HepG2 (cell line): ENCODE data around the gene SIDT1. TPM values are rescaled to one million over a fixed set of nuclear protein-coding genes. Genes with fewer than 3 reads are reported as not detected.

Source experiments
- ATAC-seq: fragments of 200-7000 bp; cut with Tn5 transposase; 3 replicates; pipeline ENCODE4 v1.9.1; 2020; ENCODE audit warnings: mild to moderate bottlenecking, moderate library complexity
- BruUV-seq: library from RNA; stranded (reverse); fragments of 400-500 nt; replicated peaks from 2 replicates; lab custom pipeline; 2021; lab: Mats Ljungman, UMichigan
- CTCF ChIA-PET: fragments of 300-600 bp; formaldehyde crosslinking; extraction: SDS; loops from one replicate; lab custom pipeline; 2021; ENCODE audit warnings: low total read pairs, inconsistent platforms, low intra/inter-chr PET ratio; lab: Yijun Ruan, JAX
- POLR2A ChIA-PET: fragments of 350-600 bp; sonication (Branson Sonifier 250); formaldehyde crosslinking; loops from one replicate; lab custom pipeline; 2020; ENCODE audit warnings: antibody characterized with exemption, inconsistent platforms; lab: Yijun Ruan, JAX
- DNase-seq: peaks from one replicate; pipeline ENCODE4 v3.0.0-alpha.2; 2015; ENCODE audit warnings: low spot score
- FAIRE-seq: peaks from 3 replicates; lab custom pipeline; 2011; peaks lifted over from hg19 to GRCh38; lab: Jason Lieb, UNC
- H2AFZ ChIP-seq: one replicate; pipeline ENCODE4 v1.6.1; 2011; ENCODE audit warnings: low read length, inconsistent platforms
- H3K27ac ChIP-seq: fragments of 300-600 bp; 3 replicates; pipeline ENCODE4 v1.8.0; 2011; ENCODE audit warnings: mixed run types, mild to moderate bottlenecking, mixed read lengths, low read length, inconsistent platforms; ENCODE audit not compliant: insufficient read depth; ENCODE audit errors: extremely low read length
- H3K27me3 ChIP-seq, 2 experiments: fragments of 200-600 bp in 1 of 2; 2 replicates in 1 of 2; 3 replicates in 1 of 2; pipeline versions ENCODE4 v1.6.0 to v1.8.0; 2011; ENCODE audit warnings: low read length in 2 of 2, mild to moderate bottlenecking in 2 of 2, moderate library complexity in 2 of 2, inconsistent platforms in 1 of 2; ENCODE audit not compliant: insufficient read depth in 2 of 2, control insufficient read depth in 1 of 2
- H3K36me3 ChIP-seq, 2 experiments: fragments of 200-600 bp in 1 of 2; replicated peaks in 1 of 2; 2 replicates in 1 of 2; 3 replicates in 1 of 2; pipeline versions ENCODE4 v1.5.1 to v1.8.0; 2011; ENCODE audit warnings: low read length in 2 of 2, inconsistent platforms in 1 of 2; ENCODE audit not compliant: insufficient read depth in 2 of 2, control insufficient read depth in 1 of 2
- H3K4me1 ChIP-seq: 2 replicates; pipeline ENCODE4 v1.5.1; 2012; ENCODE audit warnings: low read length, inconsistent platforms; ENCODE audit not compliant: insufficient read depth
- H3K4me2 ChIP-seq: 2 replicates; pipeline ENCODE4 v1.6.0; 2011; ENCODE audit warnings: low read depth, low read length, inconsistent platforms
- H3K4me3 ChIP-seq, 3 experiments: fragments of 200-600 bp in 1 of 3; sonication (generic), shearing (Covaris generic) in 1 of 3; replicated peaks in 1 of 3; 2 replicates each; pipeline ENCODE4 v1.5.1; 2011 to 2016; ENCODE audit warnings: low read length in 3 of 3, inconsistent platforms in 2 of 3, low read depth in 2 of 3, mild to moderate bottlenecking in 2 of 3, control low read depth in 1 of 3, mixed read lengths in 1 of 3; ENCODE audit not compliant: insufficient read depth in 1 of 3
- H3K79me2 ChIP-seq: one replicate; pipeline ENCODE4 v1.6.1; 2011; ENCODE audit warnings: low read length, inconsistent platforms; ENCODE audit not compliant: insufficient read depth
- H3K9ac ChIP-seq: 2 replicates; pipeline ENCODE4 v1.6.0; 2011; ENCODE audit warnings: mild to moderate bottlenecking, low read depth, low read length, inconsistent platforms; ENCODE audit not compliant: insufficient read depth
- H3K9me3 ChIP-seq: 2 replicates; pipeline ENCODE4 v1.5.1; 2012; ENCODE audit warnings: mild to moderate bottlenecking, low read length
- H4K20me1 ChIP-seq: 2 replicates; pipeline ENCODE4 v1.6.0; 2011; ENCODE audit warnings: inconsistent platforms, mild to moderate bottlenecking, low read length, moderate library complexity; ENCODE audit not compliant: insufficient read depth
- AGO2 ChIP-seq: fragments of 200-400 bp; formaldehyde crosslinking; optimal IDR thresholded peaks from 2 replicates; pipeline ENCODE3; 2017; ENCODE audit warnings: mild to moderate bottlenecking, low read depth, low read length, moderate library complexity
- NR2F2 ChIP-seq: IDR thresholded peaks from 2 replicates; pipeline ENCODE4 v1.6.1; 2012; ENCODE audit warnings: low read depth, inconsistent platforms, borderline replicate concordance
- POLR2G ChIP-seq: fragments of 200-400 bp; formaldehyde crosslinking; IDR thresholded peaks from 2 replicates; pipeline ENCODE4 v1.6.1; 2018; ENCODE audit warnings: mild to moderate bottlenecking, low read depth, low read length, moderate library complexity
- SALL2 ChIP-seq: sonication (generic); formaldehyde crosslinking; IDR thresholded peaks from 2 replicates; pipeline ENCODE4 v1.8.1; 2023; ENCODE audit warnings: mild to moderate bottlenecking, missing genetic modification reagents, inconsistent platforms
- ZMYM4 ChIP-seq: sonication (generic); formaldehyde crosslinking; IDR thresholded peaks from 2 replicates; pipeline ENCODE4 v1.8.1; 2023; ENCODE audit warnings: mild to moderate bottlenecking, missing genetic modification reagents
- WGBS: methylation state at CpG from one replicate; pipeline ENCODE4 v1.1.6; 2017; ENCODE audit warnings: low lambda C conversion rate; 5-methylcytosine and 5-hydroxymethylcytosine counted together
- in situ Hi-C: cut with HindIII; loops from 2 replicates; pipeline ENCODE4 v1.10.0; 2017; ENCODE audit warnings: low pct_unique_long_range_greater_than_20kb; ENCODE audit not compliant: extremely low pct_ligation_motif_present
- intact Hi-C: fragments of 100-400 bp; cut with micrococcal nuclease; formaldehyde crosslinking; loops from one replicate; pipeline ENCODE4 v1.10.0; 2022; ENCODE audit not compliant: unreplicated experiment
- polyA plus RNA-seq, 8 experiments: library from polyadenylated mRNA; depleted of rRNA in 3 of 8; stranded (reverse) in 7 of 8; unstranded in 1 of 8; fragments of >200 nt; fragmentation: Illumina TruSeq in 4 of 8; extraction: Trizol in 4 of 8; gene quantifications; 2 replicates each; pipeline versions ENCODE4 v1.2.1 to v1.2.3, GENCODE V29; 2011 to 2016; ENCODE audit warnings: low read depth in 4 of 8, missing spikeins in 1 of 8, mixed read lengths in 1 of 8; ENCODE audit not compliant: insufficient read depth in 1 of 8
- total RNA-seq, 5 experiments: library from RNA; depleted of rRNA; stranded (reverse); fragments of >200 nt; fragmentation: Illumina TruSeq; extraction: Trizol; gene quantifications; 2 replicates each; pipeline ENCODE4 v1.2.3, GENCODE V29; 2016; ENCODE audit warnings: low read depth in 1 of 5
- TF ChIP-seq, protein P1 (sequence below): sonication (generic); formaldehyde crosslinking; IDR thresholded peaks from 2 replicates; pipeline ENCODE4 v1.5.0; 2020; ENCODE audit warnings: missing genetic modification reagents
- TF ChIP-seq, protein P2 (sequence below): sonication (generic); formaldehyde crosslinking; IDR thresholded peaks from 2 replicates; pipeline ENCODE4 v1.4.0; 2020; ENCODE audit warnings: missing genetic modification reagents
- TF ChIP-seq, protein P3 (sequence below): sonication (generic); formaldehyde crosslinking; IDR thresholded peaks from 2 replicates; pipeline ENCODE4 v1.8.1; 2022; ENCODE audit warnings: mild to moderate bottlenecking, missing genetic modification reagents
- TF ChIP-seq, protein P4 (sequence below): sonication (generic); formaldehyde crosslinking; IDR thresholded peaks from 2 replicates; pipeline ENCODE4 v1.9.0; 2021; ENCODE audit warnings: missing genetic modification reagents, mild to moderate bottlenecking, borderline replicate concordance
- TF ChIP-seq, protein P5 (sequence below): sonication (generic); formaldehyde crosslinking; IDR thresholded peaks from 2 replicates; pipeline ENCODE4 v1.8.0; 2022; ENCODE audit warnings: mild to moderate bottlenecking, missing genetic modification reagents, borderline replicate concordance
- TF ChIP-seq, protein P6 (sequence below): IDR thresholded peaks from 2 replicates; pipeline ENCODE4 v1.6.1; 2016; ENCODE audit warnings: low read depth
- TF ChIP-seq, protein P7 (sequence below): sonication (generic); formaldehyde crosslinking; IDR thresholded peaks from 2 replicates; pipeline ENCODE4 v1.9.0; 2021; ENCODE audit warnings: missing genetic modification reagents, borderline replicate concordance

SIDT1 gene
- total and polyA plus RNA-seq, 2 of the 13 experiments (the other 11 are each of a cell fraction or from before 2014, with no cell fraction given), result 0.07 TPM

DNA sequence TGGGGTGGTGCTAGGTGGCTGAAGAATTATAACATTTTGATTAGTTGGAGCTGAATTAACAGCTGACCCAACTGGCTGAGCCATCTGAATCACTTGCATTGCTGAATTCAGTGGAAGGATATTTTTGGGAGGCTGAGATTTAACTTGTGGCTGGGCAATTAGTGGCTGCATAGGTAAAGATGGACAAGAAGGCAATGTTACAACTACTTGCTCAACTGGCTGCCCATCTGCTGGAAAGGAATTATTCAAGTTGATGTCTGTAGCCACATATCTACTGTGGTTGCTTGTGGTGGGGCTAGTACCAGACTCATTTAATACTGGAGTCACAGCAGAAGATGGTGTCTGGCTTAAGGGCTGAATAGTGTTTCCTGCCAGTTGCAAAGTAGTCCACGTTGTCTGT is 127.6 kb downstream of the SIDT1 start:
- WGBS, result 85% methylated on average over 1 of the region's 1 CpG
- Histone ChIP-seq H3K9me3 (no peaks in the 10 kb centered on the region), H3K4me3 (no peak overlapping the region), H3K27me3 (no peaks in the 10 kb centered on the region), H3K27ac (no peak overlapping the region), H3K4me2 (no peak overlapping the region), H2AFZ (no peak overlapping the region), H3K79me2 (peaks cover 4% of the 10 kb centered on the region), H3K4me1 (peaks cover 35% of the 10 kb centered on the region), H4K20me1 (no peaks in the 10 kb centered on the region), H3K36me3 (peaks cover 17 to 22% of the 10 kb centered on the region in 2 experiments), H3K9ac (no peak overlapping the region)
- BruUV-seq, result no TSS peak
- in situ Hi-C loops (no loop called here), intact Hi-C loops (no loop called here)
- ChIA-PET CTCF (no interaction called here), POLR2A (interaction anchor here (1.1 kb wide), 1 partner anchor 36 kb away, joined by 4 read pairs; the partner anchor contains the start of gene USF3)
- no peak for DNase-seq
- no peak for ATAC-seq
- no peak for FAIRE-seq
- TF ChIP-seq, protein P1, sequence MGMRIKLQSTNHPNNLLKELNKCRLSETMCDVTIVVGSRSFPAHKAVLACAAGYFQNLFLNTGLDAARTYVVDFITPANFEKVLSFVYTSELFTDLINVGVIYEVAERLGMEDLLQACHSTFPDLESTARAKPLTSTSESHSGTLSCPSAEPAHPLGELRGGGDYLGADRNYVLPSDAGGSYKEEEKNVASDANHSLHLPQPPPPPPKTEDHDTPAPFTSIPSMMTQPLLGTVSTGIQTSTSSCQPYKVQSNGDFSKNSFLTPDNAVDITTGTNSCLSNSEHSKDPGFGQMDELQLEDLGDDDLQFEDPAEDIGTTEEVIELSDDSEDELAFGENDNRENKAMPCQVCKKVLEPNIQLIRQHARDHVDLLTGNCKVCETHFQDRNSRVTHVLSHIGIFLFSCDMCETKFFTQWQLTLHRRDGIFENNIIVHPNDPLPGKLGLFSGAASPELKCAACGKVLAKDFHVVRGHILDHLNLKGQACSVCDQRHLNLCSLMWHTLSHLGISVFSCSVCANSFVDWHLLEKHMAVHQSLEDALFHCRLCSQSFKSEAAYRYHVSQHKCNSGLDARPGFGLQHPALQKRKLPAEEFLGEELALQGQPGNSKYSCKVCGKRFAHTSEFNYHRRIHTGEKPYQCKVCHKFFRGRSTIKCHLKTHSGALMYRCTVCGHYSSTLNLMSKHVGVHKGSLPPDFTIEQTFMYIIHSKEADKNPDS (CRISPR knock-in tag), result no peak
- TF ChIP-seq, protein P2, sequence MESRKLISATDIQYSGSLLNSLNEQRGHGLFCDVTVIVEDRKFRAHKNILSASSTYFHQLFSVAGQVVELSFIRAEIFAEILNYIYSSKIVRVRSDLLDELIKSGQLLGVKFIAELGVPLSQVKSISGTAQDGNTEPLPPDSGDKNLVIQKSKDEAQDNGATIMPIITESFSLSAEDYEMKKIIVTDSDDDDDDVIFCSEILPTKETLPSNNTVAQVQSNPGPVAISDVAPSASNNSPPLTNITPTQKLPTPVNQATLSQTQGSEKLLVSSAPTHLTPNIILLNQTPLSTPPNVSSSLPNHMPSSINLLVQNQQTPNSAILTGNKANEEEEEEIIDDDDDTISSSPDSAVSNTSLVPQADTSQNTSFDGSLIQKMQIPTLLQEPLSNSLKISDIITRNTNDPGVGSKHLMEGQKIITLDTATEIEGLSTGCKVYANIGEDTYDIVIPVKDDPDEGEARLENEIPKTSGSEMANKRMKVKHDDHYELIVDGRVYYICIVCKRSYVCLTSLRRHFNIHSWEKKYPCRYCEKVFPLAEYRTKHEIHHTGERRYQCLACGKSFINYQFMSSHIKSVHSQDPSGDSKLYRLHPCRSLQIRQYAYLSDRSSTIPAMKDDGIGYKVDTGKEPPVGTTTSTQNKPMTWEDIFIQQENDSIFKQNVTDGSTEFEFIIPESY (CRISPR knock-in tag), result no peak
- TF ChIP-seq, protein P3, sequence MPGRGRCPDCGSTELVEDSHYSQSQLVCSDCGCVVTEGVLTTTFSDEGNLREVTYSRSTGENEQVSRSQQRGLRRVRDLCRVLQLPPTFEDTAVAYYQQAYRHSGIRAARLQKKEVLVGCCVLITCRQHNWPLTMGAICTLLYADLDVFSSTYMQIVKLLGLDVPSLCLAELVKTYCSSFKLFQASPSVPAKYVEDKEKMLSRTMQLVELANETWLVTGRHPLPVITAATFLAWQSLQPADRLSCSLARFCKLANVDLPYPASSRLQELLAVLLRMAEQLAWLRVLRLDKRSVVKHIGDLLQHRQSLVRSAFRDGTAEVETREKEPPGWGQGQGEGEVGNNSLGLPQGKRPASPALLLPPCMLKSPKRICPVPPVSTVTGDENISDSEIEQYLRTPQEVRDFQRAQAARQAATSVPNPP (CRISPR knock-in tag), result no peak
- no peak for TF ChIP-seq POLR2G
- TF ChIP-seq SALL2 (CRISPR knock-in tag), result no peak
- TF ChIP-seq, protein P4, sequence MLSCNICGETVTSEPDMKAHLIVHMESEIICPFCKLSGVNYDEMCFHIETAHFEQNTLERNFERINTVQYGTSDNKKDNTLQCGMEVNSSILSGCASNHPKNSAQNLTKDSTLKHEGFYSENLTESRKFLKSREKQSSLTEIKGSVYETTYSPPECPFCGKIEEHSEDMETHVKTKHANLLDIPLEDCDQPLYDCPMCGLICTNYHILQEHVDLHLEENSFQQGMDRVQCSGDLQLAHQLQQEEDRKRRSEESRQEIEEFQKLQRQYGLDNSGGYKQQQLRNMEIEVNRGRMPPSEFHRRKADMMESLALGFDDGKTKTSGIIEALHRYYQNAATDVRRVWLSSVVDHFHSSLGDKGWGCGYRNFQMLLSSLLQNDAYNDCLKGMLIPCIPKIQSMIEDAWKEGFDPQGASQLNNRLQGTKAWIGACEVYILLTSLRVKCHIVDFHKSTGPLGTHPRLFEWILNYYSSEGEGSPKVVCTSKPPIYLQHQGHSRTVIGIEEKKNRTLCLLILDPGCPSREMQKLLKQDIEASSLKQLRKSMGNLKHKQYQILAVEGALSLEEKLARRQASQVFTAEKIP (CRISPR knock-in tag), result no peak
- TF ChIP-seq, protein P5, sequence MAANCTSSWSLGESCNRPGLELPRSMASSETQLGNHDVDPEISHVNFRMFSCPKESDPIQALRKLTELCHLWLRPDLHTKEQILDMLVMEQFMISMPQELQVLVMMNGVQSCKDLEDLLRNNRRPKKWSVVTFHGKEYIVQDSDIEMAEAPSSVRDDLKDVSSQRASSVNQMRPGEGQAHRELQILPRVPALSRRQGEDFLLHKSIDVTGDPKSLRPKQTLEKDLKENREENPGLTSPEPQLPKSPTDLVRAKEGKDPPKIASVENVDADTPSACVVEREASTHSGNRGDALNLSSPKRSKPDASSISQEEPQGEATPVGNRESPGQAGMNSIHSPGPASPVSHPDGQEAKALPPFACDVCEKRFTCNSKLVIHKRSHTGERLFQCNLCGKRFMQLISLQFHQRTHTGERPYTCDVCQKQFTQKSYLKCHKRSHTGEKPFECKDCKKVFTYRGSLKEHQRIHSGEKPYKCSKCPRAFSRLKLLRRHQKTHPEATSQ (CRISPR knock-in tag), result no peak
- no peak for TF ChIP-seq ZMYM4 (CRISPR knock-in tag)
- TF ChIP-seq, protein P6, sequence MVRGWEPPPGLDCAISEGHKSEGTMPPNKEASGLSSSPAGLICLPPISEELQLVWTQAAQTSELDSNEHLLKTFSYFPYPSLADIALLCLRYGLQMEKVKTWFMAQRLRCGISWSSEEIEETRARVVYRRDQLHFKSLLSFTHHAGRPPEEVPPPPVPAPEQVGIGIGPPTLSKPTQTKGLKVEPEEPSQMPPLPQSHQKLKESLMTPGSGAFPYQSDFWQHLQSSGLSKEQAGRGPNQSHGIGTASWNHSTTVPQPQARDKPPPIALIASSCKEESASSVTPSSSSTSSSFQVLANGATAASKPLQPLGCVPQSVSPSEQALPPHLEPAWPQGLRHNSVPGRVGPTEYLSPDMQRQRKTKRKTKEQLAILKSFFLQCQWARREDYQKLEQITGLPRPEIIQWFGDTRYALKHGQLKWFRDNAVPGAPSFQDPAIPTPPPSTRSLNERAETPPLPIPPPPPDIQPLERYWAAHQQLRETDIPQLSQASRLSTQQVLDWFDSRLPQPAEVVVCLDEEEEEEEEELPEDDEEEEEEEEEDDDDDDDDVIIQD (CRISPR knock-in tag), result no peak
- TF ChIP-seq, protein P7, sequence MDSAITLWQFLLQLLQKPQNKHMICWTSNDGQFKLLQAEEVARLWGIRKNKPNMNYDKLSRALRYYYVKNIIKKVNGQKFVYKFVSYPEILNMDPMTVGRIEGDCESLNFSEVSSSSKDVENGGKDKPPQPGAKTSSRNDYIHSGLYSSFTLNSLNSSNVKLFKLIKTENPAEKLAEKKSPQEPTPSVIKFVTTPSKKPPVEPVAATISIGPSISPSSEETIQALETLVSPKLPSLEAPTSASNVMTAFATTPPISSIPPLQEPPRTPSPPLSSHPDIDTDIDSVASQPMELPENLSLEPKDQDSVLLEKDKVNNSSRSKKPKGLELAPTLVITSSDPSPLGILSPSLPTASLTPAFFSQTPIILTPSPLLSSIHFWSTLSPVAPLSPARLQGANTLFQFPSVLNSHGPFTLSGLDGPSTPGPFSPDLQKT, result no peak
- no peak for TF ChIP-seq AGO2
- no peak for TF ChIP-seq NR2F2
